B cell (primary cell): ENCODE measurements around the gene ATP9A. TPM values are rescaled to one million over a fixed set of nuclear protein-coding genes. Genes with fewer than 3 reads are reported as not detected.
"Not testable (repeated sequence)": the region's sequence is repeated elsewhere in the genome, so short reads cannot be mapped to it uniquely, and the experiment has no call there.

Source experiments
- ATAC-seq: fragments of 200-7000 bp; cut with Tn5 transposase; one replicate; pipeline ENCODE4 v1.10.0; 2021; ENCODE audit warnings: low read depth, mild to moderate bottlenecking, moderate number of reproducible peaks, moderate library complexity
- CTCF ChIA-PET: fragments of 350-600 bp; sonication (Branson Sonifier 250); formaldehyde crosslinking; loops from one replicate; lab custom pipeline; 2021; ENCODE audit warnings: antibody characterized with exemption, inconsistent platforms; lab: Charles Lee
- POLR2A ChIA-PET: fragments of 350-600 bp; sonication (Branson Sonifier 250); formaldehyde crosslinking; loops from one replicate; lab custom pipeline; 2021; ENCODE audit warnings: antibody characterized with exemption; lab: Charles Lee
- DNase-seq: peaks from one replicate; pipeline ENCODE4 v3.0.0; 2013
- H2AFZ ChIP-seq: 2 replicates; pipeline ENCODE4 v1.6.1; 2012; ENCODE audit warnings: mild to moderate bottlenecking, low read depth, low read length; ENCODE audit not compliant: insufficient read depth, poor library complexity, severe bottlenecking
- H3K27ac ChIP-seq, 2 donors: 1 replicate in 1 of 2; 2 replicates in 1 of 2; pipeline ENCODE4 v1.5.1; 2012 to 2013; ENCODE audit warnings: low read length in 2 of 2, mild to moderate bottlenecking in 2 of 2, moderate library complexity in 1 of 2
- H3K27me3 ChIP-seq, 4 experiments: fragments of 200-600 bp in 1 of 4; sonication (generic) in 1 of 4; replicated peaks in 1 of 4; 1 replicate in 2 of 4; 2 replicates in 2 of 4; pipeline versions ENCODE4 v1.6.1 to v1.7.0; 2013 to 2016; ENCODE audit warnings: low read length in 3 of 4, mild to moderate bottlenecking in 2 of 4, mixed read lengths in 1 of 4, moderate library complexity in 1 of 4; ENCODE audit not compliant: insufficient read depth in 4 of 4, control insufficient read depth in 3 of 4; ENCODE audit errors: control extremely low read depth in 1 of 4
- H3K36me3 ChIP-seq, 2 experiments: replicated peaks in 1 of 2; 1 replicate in 1 of 2; 2 replicates in 1 of 2; pipeline versions ENCODE4 v1.6.1 to v1.7.1; 2013; ENCODE audit warnings: low read length in 1 of 2; ENCODE audit not compliant: insufficient read depth in 2 of 2, control insufficient read depth in 1 of 2; ENCODE audit errors: control extremely low read depth in 1 of 2, extremely low read depth in 1 of 2
- H3K4me1 ChIP-seq, 2 donors: fragments of 200-600 bp in 1 of 2; sonication (generic) in 1 of 2; 1 replicate in 1 of 2; 2 replicates in 1 of 2; pipeline versions ENCODE4 v1.5.1 to v1.6.1; 2013 to 2017; ENCODE audit warnings: low read length in 2 of 2; ENCODE audit not compliant: control insufficient read depth in 2 of 2, insufficient read depth in 2 of 2
- H3K4me2 ChIP-seq: replicated peaks from 2 replicates; pipeline ENCODE3; 2012; ENCODE audit warnings: mild to moderate bottlenecking, low read depth, low read length; ENCODE audit not compliant: poor library complexity, severe bottlenecking
- H3K4me3 ChIP-seq, 5 experiments: fragments of 200-600 bp in 1 of 5; sonication (generic) in 1 of 5; 1 replicate in 3 of 5; 2 replicates in 2 of 5; pipeline versions ENCODE4 v1.5.1 to v1.7.0; 2011 to 2016; ENCODE audit warnings: low read length in 4 of 5, mild to moderate bottlenecking in 4 of 5, low read depth in 2 of 5, control low read depth in 1 of 5, moderate library complexity in 1 of 5; ENCODE audit not compliant: insufficient read depth in 1 of 5; ENCODE audit errors: control extremely low read depth in 1 of 5, extremely low read depth in 1 of 5
- H3K79me2 ChIP-seq: fragments of 200-600 bp; sonication (generic); one replicate; pipeline ENCODE4 v1.6.0; 2016; ENCODE audit warnings: low read length; ENCODE audit not compliant: control insufficient read depth, insufficient read depth
- H3K9ac ChIP-seq: fragments of 200-600 bp; sonication (generic); 2 replicates; pipeline ENCODE4 v1.6.1; 2017; ENCODE audit warnings: mild to moderate bottlenecking, low read length, moderate library complexity
- H3K9me3 ChIP-seq, 3 donors: one replicate each; pipeline versions ENCODE4 v1.6.1 to v1.7.1; 2013; ENCODE audit warnings: low read length in 2 of 3; ENCODE audit not compliant: control insufficient read depth in 2 of 3, insufficient read depth in 1 of 3; ENCODE audit errors: control extremely low read depth in 1 of 3
- H4K20me1 ChIP-seq: 2 replicates; pipeline ENCODE4 v1.6.0; 2012; ENCODE audit warnings: mild to moderate bottlenecking, low read length; ENCODE audit not compliant: insufficient read depth, control insufficient read depth, poor library complexity, severe bottlenecking
- H3K27ac Mint-ChIP-seq: one replicate; pipeline ENCODE4 v1.8.0; 2021; ENCODE audit warnings: mixed read lengths
- H3K27me3 Mint-ChIP-seq: one replicate; pipeline ENCODE4 v1.8.0; 2021; ENCODE audit warnings: mixed read lengths
- H3K4me1 Mint-ChIP-seq: one replicate; pipeline ENCODE4 v1.8.0; 2021; ENCODE audit warnings: mixed read lengths
- H3K4me3 Mint-ChIP-seq: one replicate; pipeline ENCODE4 v1.8.0; 2021; ENCODE audit warnings: mixed read lengths
- H3K9me3 Mint-ChIP-seq: one replicate; pipeline ENCODE4 v1.8.0; 2022; ENCODE audit warnings: mixed read lengths; ENCODE audit not compliant: insufficient read depth
- EZH2 ChIP-seq: IDR thresholded peaks from 2 replicates; pipeline ENCODE4 v1.6.1; 2012; ENCODE audit warnings: borderline replicate concordance, low read depth, mild to moderate bottlenecking, moderate library complexity, low read length; ENCODE audit not compliant: insufficient read depth, poor library complexity, severe bottlenecking
- WGBS: methylation state at CpG from one replicate; pipeline ENCODE4 v1.1.5; 2013; ENCODE audit warnings: missing lambda C conversion rate; ENCODE audit not compliant: insufficient coverage; 5-methylcytosine and 5-hydroxymethylcytosine counted together
- intact Hi-C: fragments of 100-400 bp; cut with micrococcal nuclease; formaldehyde crosslinking; loops from one replicate; pipeline ENCODE4 v1.10.0; 2022
- polyA minus RNA-seq: library from RNA; depleted of rRNA, polyadenylated mRNA; stranded (reverse); fragments of >200 nt; gene quantifications from 2 replicates; pipeline ENCODE4 v1.2.3, GENCODE V29; 2012
- polyA plus RNA-seq: library from polyadenylated mRNA; depleted of rRNA; stranded (reverse); fragments of >200 nt; gene quantifications from 2 replicates; pipeline ENCODE4 v1.2.3, GENCODE V29; 2012
- total RNA-seq, 2 donors: library from RNA; stranded (reverse); fragments of 120-200 nt in 1 of 2; gene quantifications; 1 replicate in 1 of 2; 2 replicates in 1 of 2; pipeline versions ENCODE4 v1.2.3 to v1.2.4, GENCODE V29; 2013 to 2022
- TF ChIP-seq, protein P1 (sequence below): fragments of 200-600 bp; IDR thresholded peaks from one replicate; pipeline ENCODE4 v1.8.0; 2022; ENCODE audit warnings: antibody characterized with exemption, mild to moderate bottlenecking

ATP9A gene
- 0.22 and 0.32 TPM in 2 replicates for total RNA-seq
- 1.8 TPM for total RNA-seq (2013)
- 0.10 and 0.13 TPM in 2 replicates for polyA plus RNA-seq
- polyA minus RNA-seq = 0.43 and 0.51 TPM in 2 replicates

DNA sequence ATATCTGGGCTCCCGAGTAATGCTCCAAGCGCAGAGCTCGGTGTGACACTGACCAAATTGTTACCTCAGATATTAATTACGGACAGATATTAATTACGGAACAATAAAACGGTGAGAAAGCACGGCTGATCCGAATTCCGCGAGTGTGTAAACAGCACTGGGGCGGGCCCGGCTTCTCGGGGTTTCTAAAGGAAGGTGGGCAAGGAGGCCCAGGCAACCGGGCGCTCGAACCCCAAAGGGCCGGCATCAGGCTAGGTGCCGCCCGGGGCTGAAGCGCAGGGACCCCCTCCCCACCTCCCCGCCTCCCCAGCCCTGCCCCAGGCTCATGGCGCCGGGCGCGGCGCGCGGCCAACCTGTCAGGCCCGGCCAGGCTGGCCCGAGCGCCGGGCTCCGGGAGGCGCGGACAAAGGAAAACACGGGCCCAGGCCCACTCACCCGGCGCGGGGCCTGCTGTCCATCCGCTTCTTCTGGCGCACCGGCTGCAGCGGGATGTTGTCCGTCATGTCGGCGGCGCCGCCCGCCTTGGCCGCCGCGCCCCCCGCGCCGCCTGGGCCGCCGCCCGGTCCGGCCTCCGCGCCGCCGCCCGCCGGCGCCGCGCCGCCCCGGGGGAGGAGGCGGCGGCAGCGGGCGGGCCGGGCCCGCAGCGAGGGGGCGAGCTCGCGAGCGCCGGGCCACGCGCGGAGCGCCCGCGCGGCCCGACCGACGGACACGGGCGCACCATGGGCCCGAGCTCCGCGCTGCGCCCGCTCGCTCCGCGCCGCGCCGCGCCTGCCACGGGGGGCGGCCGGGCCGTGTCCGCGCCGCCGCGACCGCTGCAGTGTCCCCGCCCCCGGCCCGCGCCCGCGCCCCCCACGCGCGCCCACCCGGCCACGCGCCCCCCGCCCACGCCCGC lies at the start of gene ATP9A:
ATP9A (minus strand) TSS at position 524 of the 892 bp plus-strand sequence; CDS start at position 503, 21 bp downstream.
- H2AFZ ChIP-seq = peak within 1 kb of the TSS; percentile 62
- POLR2A ChIA-PET = no interaction called here
- no peaks in the 10 kb centered on the region for H3K9me3 ChIP-seq
- H3K9ac ChIP-seq = peak within 1 kb of the TSS; percentile 61
- peaks cover 6 to 7% of the 10 kb centered on the region in 2 donors for H3K4me1 ChIP-seq
- TF ChIP-seq, protein P1, sequence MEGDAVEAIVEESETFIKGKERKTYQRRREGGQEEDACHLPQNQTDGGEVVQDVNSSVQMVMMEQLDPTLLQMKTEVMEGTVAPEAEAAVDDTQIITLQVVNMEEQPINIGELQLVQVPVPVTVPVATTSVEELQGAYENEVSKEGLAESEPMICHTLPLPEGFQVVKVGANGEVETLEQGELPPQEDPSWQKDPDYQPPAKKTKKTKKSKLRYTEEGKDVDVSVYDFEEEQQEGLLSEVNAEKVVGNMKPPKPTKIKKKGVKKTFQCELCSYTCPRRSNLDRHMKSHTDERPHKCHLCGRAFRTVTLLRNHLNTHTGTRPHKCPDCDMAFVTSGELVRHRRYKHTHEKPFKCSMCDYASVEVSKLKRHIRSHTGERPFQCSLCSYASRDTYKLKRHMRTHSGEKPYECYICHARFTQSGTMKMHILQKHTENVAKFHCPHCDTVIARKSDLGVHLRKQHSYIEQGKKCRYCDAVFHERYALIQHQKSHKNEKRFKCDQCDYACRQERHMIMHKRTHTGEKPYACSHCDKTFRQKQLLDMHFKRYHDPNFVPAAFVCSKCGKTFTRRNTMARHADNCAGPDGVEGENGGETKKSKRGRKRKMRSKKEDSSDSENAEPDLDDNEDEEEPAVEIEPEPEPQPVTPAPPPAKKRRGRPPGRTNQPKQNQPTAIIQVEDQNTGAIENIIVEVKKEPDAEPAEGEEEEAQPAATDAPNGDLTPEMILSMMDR = no peak
- no peak for TF ChIP-seq EZH2
- intact Hi-C loops = no loop called here
- H4K20me1 ChIP-seq = no peaks in the 10 kb centered on the region
- no peaks in the 10 kb centered on the region for H3K79me2 ChIP-seq
- H3K27ac ChIP-seq = no peak within 1 kb of the TSS
- H3K9me3 Mint-ChIP-seq = no peaks in the 10 kb centered on the region
- H3K27me3 Mint-ChIP-seq = peaks cover 47% of the 10 kb centered on the region
- DNase-seq = peak; percentile 9
- H3K36me3 ChIP-seq = no peaks in the 10 kb centered on the region
- peaks cover 12% of the 10 kb centered on the region for H3K4me1 Mint-ChIP-seq
- no peak for ATAC-seq
- 3% methylated on average over 110 of the region's 131 CpGs for WGBS
- peaks cover 0 to 29% (median 8%) of the 10 kb centered on the region in 4 experiments for H3K27me3 ChIP-seq
- peak within 1 kb of the TSS in 4 of 5 experiments; percentile 13 to 50 (median 38) for H3K4me3 ChIP-seq
- H3K27ac Mint-ChIP-seq = no peak within 1 kb of the TSS
- H3K4me3 Mint-ChIP-seq = peak within 1 kb of the TSS; percentile 86
- peak within 1 kb of the TSS; percentile 80 for H3K4me2 ChIP-seq
- CTCF ChIA-PET = interaction anchor here (0.6 kb wide), 1 partner anchor 375 kb away, joined by 3 read pairs; no protein-coding TSS in a partner anchor

- H3K4me1 Mint-ChIP-seq, H3K27ac ChIP-seq: not testable (repeated sequence)
Observed at GRCh38 chr20:51816856-51817255, 48.7 kb upstream of the ATP9A start.

More at GRCh38 chr20:51816856-51817255, 48.7 kb upstream of the ATP9A start:
- intact Hi-C loops, ATAC-seq, H3K9me3 Mint-ChIP-seq, H3K79me2 ChIP-seq, H4K20me1 ChIP-seq, H3K36me3 ChIP-seq, H3K27me3 ChIP-seq, H3K27ac Mint-ChIP-seq, POLR2A ChIA-PET, H3K4me3 ChIP-seq, H3K9me3 ChIP-seq, H3K4me2 ChIP-seq, DNase-seq, H3K4me3 Mint-ChIP-seq, H3K4me1 ChIP-seq, H2AFZ ChIP-seq, CTCF ChIA-PET, H3K9ac ChIP-seq: not testable (repeated sequence)
- WGBS = no CpG with 5 or more reads among the region's 8 CpGs
- H3K27me3 Mint-ChIP-seq = peaks cover 14% of the 10 kb centered on the region
